HG03565 (cell line): ENCODE measurements around the gene RNF8.
"Not testable (repeated sequence)": the region's sequence is repeated elsewhere in the genome, so short reads cannot be mapped to it uniquely, and the experiment has no call there.

Experiments
- ATAC-seq: cut with Tn5 transposase; IDR thresholded peaks from one replicate; pipeline ENCODE4 v1.9.1; 2021; ENCODE audit warnings: mild to moderate bottlenecking, moderate library complexity; ENCODE audit not compliant: unreplicated experiment

Gene RNF8

GRCh38 chr6:37442416-37443215, 88.8 kb downstream of the RNF8 start:
- no peak for ATAC-seq

GRCh38 chr6:37443216-37443542, 89.4 kb downstream of the RNF8 start:
- ATAC-seq: not testable (repeated sequence)
